DND-41 (cell line): ENCODE measurements around the gene PLEKHA3.

Source experiments
- CTCF ChIP-seq: IDR thresholded peaks from 2 replicates; pipeline ENCODE4 v1.5.1; 2012; ENCODE audit warnings: borderline replicate concordance, low read length, moderate library complexity, mild to moderate bottlenecking; ENCODE audit not compliant: poor library complexity, severe bottlenecking; ENCODE audit errors: extremely low read depth
- EZH2 ChIP-seq: IDR thresholded peaks from 3 replicates; pipeline ENCODE4 v1.6.1; 2012; ENCODE audit warnings: borderline replicate concordance, low read depth, mild to moderate bottlenecking, moderate library complexity, low read length, inconsistent platforms; ENCODE audit not compliant: severe bottlenecking

GRCh38 chr2:178477443-178478129 is 2.7 kb upstream of the PLEKHA3 start:
- TF ChIP-seq CTCF (no peak), EZH2 (no peak)
